GM11168 (cell line): ENCODE results near the gene CPA3.

Experiments used
- in situ Hi-C: fragments of 300-500 bp; cut with MboI; formaldehyde crosslinking; loops from one replicate; pipeline ENCODE4 v1.12.0; 2022; ENCODE audit warnings: low sequenced_read_pairs; ENCODE audit not compliant: unreplicated experiment

Gene CPA3

DNA sequence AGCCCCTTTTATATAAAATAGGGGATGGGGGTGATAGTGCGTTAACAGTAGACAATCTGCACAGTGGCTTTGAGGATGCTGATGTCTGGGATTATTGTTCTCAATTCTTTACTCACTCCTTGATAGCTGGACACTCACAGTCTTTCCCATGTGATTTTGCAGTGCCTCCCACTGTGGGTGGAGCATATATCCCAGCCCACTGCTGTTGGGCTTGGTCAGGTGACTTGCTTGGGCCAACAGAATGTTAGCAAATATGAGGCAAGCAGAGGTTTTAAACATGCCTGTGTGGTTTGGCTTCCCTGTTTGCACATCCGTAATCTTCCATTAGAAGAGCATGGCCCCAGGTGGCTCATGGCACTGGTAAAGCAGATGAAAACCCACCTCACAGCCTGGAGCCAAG, 46.5 kb downstream of the CPA3 start:
- in situ Hi-C loops: no loop called here

DNA sequence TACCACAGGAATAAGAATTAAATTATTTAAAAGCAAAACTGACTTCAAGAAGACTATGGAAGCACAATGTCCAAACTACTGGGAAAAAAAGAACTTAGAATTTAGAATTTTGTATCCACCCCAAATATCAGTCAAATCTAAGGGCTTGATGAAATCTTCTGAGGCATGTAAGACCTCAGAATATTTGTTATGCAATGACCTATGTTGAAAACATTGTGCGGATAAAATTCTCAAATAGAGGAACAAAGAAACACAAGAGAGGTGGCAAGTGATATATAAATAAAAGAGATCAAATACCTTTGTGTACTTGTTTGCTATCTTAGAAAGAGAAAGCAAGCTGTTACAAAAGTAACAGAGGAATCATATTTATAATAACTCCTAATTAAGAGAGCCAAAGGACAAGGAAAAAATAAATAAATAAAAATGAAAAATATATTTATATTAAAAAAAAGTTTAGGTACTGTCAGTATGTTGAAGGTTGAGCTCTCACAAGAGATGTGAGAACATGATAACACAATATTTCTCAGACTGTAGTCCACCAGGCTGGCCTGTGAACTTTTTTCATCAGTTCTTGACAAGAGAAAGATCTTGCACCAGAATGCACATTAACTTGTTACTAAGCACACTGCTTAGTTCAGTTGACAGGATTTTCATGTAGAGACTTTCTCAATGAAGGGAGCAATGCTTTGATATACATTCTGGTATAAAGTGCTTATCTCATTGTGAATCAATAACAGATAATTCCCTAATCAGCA, 50.0 kb downstream of the CPA3 start:
- in situ Hi-C loops: no loop called here

DNA sequence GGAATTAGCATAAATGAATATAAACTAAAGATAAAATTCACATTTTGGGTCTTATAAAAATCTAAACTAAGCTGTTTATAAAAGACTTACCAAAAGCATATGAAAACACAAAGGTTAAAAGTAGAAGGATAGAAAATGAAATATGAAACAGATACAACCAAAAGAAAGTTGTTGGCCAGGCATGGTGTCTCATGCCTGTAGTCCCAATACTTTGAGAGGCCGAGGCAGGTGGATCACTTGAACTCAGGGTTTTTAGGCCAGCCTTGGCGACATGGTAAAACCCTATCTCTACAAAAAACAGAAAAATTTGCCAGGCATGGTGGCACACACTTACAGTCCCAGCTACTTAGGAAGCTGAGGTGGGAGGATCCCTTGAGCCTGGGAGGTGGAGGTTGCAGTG, 51.0 kb downstream of the CPA3 start:
- in situ Hi-C loops: no loop called here

DNA sequence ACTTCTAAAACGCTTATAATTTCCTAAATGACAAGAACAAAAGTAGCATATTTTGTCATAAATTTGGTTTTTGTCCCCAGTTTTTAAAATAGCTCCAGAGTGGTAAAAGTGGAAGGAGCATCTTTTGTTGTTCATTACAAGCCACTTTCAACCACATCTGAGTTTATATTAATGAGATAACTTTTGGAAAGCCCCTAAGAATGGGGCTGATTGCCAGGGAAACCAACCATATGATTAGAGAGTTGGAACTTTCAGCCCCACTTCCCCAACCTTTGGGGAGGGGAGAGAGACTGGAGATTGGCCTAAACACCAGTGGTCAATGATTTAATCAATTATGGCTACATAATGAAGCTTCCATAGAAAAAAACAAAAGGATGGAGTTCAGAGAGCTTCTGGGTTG, 57.4 kb downstream of the CPA3 start:
- in situ Hi-C loops: no loop called here

DNA sequence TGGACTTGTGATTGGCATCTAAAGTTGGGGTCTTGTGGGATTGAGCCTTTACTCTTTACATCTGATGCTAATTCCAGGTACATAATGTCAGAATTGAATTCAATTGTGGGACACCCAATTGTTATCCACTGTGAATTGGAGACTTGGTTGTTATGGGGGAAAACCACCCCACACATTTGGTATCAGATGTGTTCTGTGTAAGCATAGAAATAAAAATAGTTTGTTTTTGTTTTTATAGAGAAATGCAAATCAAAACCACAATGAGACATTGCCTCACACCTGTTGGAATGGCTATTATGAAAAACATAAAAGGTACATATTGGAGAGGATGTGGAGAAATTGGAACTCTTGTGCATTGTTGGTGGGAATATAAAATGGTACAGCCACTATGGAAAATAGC, 58.5 kb downstream of the CPA3 start:
- in situ Hi-C loops: no loop called here

DNA sequence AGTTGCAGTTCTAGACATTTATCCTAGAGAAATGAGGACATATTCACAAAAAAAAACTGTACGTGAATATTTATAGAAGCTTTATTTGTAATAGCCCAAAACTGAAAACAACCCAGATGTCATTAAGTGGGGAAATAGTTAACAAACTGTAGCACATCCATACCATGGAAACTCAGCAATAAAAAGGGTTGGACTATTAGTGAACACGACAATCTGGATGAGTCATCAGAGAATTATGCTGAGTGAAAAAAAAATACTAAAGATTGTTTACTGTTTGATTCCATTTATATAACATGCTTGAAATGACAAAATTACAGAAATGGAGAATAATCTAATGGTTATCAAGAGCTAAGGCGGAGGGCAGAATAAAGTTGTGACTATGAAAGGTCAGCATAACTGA, 59.5 kb downstream of the CPA3 start:
- in situ Hi-C loops: no loop called here

DNA sequence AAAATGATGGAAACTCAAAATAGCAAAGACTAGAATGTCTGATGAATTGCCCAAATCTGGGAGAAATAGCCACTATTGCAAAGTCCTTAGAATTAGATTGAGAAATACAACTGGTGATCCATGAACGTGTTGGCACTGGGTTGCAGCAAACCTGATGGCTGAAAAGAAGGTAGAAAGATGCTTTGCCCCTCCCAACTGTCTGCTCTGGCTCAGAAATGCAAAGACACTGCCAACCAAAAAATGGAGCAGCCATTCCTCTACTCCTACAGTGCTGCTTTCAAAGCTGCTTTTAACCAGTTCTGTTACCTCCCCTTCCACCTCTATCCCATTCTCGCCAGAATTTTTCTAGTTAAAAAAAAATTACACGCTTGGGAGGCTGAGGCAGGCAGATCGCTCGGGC, 60.7 kb downstream of the CPA3 start:
- in situ Hi-C loops: no loop called here

DNA sequence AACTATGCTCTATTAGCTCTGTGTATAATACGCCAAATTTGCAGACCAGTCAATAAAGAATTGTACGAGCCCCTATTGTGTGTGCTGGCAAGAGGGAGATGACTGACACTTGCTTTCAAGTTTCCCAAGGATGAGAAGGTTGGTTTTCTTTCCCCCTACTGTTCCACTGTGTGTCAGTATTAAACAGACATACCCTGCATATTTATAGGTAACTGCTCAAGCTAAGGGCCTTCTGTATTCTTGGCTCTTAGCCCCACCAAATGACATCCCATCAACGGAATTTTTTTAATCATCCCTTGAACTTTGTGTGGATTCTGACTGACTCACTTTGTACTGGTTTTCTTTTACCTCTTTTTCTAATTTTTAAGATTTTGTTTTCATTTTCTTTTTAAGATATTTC, 65.7 kb downstream of the CPA3 start:
- in situ Hi-C loops: no loop called here

DNA sequence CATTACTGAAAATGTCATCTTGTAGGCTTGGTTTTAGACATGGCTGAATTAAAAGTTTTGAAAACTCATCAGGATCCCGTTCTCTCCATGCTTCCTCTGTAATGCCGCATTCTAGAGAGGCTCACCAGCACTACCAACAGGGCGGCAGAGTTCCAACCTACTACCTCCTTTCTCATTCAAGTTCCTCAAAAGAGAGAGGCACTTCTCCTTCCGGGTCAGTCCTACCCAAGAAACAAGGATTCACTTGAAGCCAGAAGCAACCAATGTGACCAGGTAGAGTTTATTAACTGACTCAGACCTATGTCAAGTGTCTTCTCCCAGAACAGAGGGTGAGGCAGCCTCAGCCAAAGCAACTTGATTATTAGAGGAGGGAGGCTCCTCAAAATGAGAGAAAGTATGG, 66.5 kb downstream of the CPA3 start:
- in situ Hi-C loops: no loop called here

DNA sequence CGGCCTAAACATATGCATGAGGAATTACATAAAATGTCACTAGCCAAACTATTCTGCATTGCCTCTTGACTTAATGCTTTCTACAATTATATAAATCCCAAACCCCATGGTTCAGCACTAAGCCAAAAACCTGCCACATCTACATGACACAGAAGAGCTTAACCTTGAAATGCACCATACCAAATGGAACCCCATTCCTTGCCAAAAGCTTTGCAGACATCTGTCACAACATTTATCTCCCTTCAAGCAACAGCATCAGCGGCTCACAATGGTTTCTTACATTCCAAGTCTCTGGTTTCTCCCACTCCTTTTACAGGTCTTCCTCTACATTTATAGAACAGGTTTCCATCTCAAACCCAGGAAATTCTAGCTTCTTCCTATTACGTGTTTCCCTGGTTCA, 67.9 kb downstream of the CPA3 start:
- in situ Hi-C loops: no loop called here

DNA sequence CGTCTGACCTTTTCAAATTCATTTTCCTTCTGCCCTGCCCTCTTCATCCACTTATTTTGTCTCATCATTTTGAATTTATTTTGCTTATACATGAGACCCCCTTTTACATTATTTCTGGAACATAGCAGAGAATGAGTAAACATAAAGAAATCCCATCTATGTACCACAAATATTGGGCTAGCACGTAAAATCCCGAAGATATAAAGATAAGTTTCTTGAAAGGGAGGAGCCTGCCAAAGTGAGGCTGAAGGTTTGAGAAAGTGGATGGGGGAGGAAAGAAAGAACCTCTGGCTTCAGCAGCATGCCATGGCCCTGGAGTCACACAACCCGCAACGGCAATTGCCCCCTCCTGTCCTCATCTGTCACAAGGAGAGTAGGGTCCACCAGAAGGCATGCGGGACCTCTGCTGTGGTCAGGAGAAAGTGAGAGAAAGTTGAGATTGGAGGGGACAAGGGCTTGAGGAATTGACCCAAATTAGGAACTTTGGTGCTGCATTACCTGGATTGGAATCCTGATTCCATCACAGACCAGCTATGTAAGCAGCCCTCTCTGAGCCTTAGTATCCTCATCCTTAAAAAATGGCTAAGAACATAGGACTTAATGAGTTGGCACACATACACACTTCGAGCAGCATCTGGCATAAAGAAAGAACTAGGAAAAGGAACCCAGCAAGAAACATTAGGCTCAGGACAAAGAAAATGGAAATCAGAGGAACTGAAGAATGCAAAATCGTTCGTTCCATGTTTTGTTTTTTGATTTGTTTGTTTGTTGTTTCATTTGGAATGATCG, 72.6 kb downstream of the CPA3 start:
- in situ Hi-C loops: no loop called here

DNA sequence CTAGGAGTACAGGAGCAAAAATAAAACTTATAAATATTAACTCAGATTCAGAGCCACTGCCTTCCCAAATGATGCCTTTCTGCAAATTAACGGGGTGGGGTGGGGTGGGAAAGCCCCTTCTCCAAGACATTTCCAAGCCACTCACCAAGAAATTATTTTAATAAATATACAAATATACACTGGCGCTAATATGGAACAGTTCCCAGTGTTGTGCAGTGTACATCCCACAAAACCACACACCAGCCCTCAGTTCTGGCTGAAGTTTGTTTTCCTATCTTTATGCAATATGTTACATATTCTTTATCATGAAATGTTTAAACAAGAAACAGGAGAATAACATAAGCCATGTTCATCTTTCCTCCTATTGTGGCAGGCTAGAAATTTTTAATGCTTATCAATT, 73.2 kb downstream of the CPA3 start:
- in situ Hi-C loops: no loop called here

DNA sequence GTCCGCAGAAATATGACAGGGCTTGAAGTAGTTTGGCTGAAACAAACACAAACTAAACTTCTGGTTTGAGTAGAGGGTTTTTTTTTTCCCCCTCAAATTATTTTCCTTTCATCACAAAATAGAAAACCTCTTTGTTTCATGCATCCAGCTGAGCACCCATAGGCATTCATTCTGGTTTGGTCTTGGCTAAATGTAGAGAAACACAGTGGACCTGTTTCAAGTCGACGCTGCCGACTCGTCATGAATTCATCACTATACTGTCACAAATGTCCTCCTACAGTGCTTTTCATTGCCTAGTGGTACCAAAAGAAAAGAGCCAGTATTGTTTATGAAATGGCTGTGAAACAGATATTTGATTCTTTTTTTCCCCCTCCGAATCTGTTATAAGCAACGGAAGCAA, 73.8 kb downstream of the CPA3 start:
- in situ Hi-C loops: no loop called here

DNA sequence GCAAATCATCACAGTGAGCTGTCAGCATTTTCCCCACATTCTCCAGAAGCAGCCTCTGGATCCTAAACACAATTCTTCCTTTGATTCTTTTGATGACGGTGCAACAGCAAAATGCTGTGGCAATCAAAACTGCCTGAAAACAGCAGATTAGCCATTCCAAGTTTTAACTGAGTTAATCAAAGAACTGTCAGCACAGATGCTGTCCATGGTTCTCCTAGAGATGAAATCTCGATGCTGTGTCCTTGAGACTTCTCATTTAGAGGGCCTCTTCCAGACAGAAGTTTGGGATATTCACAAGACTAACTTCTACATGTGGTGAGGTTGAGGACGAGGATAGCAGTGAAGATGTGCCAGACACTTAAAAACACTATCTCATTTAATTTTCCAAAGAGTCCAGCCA, 75.9 kb downstream of the CPA3 start:
- in situ Hi-C loops: loop anchor here (10.0 kb wide), 1 partner anchor 76 kb away; the partner anchor contains the start of gene CPA3

DNA sequence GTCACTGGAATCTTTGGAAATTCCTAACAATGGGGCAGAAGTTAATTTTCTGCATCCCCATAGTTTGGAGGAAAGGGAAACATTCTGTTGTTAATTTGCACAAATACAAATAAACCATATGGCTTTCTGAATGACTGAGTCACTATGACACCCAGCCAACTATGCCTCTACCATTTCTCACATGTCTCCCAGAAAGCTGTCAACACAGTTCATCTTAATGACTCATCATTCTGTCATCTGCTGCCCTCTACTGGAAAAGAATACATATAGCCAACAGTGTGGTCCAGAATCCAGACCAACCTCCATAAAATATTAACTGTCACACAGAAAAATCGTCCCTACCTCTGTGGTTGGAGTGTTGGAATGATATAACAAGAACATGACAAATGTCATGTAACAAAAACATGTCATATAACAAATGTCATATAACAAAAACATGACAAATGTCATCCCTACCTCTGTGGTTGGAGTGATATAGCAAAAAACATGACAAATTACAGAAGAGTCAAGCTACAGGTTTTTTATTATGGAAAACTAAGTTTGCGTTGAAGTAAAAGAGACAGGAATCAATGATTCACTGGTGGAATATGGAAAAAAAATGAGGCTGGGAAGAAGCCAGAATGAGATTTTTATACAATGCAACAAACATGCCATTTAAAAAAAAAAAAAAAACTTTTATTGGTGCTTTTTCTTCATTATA, 78.6 kb downstream of the CPA3 start:
- in situ Hi-C loops: loop anchor here (10.0 kb wide), 1 partner anchor 79 kb away; the partner anchor contains the start of gene CPA3

DNA sequence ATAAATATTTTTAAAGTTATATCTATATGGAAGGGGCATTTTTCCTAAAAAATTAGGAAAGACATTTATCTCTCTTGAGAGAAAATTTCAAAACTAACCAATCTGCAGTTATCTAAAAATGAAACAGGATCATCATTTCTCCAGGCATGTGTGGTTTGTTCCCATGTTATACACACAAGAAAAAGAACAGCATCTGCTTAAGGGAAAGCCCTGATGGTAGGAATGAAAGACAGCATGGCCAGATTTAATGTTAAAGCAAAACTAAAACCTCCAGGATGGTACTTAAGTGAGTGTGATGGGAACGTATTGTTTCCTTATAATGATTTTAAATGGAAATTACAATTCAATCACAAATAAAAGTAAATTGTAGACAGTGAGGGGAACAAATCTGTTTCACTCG, 80.0 kb downstream of the CPA3 start:
- in situ Hi-C loops: loop anchor here (10.0 kb wide), 1 partner anchor 80 kb away; the partner anchor contains the start of gene CPA3
